Osteoblast (primary cell): Measurements from ENCODE around the gene MTG2. TPM values are rescaled to one million over a fixed set of nuclear protein-coding genes. Genes with fewer than 3 reads are reported as not detected.

ENCODE experiments used
- DNase-seq: peaks from one replicate; pipeline ENCODE4 v3.0.0; 2011; ENCODE audit warnings: low spot score, mixed read lengths; ENCODE audit not compliant: insufficient read length; ENCODE audit errors: missing footprints
- H2AFZ ChIP-seq: 2 replicates; pipeline ENCODE4 v1.6.0; 2011; ENCODE audit warnings: mild to moderate bottlenecking, low read length
- H3K27ac ChIP-seq: 2 replicates; pipeline ENCODE4 v1.5.1; 2011; ENCODE audit warnings: mild to moderate bottlenecking, low read depth, low read length, moderate library complexity
- H3K27me3 ChIP-seq: 2 replicates; pipeline ENCODE4 v1.6.0; 2012; ENCODE audit warnings: mild to moderate bottlenecking, control low read depth, inconsistent platforms, low read length, moderate library complexity; ENCODE audit not compliant: insufficient read depth
- H3K36me3 ChIP-seq: 2 replicates; pipeline ENCODE4 v1.5.1; 2011; ENCODE audit warnings: mild to moderate bottlenecking, low read length, control low read depth, moderate library complexity; ENCODE audit not compliant: insufficient read depth
- H3K4me1 ChIP-seq: 2 replicates; pipeline ENCODE4 v1.5.1; 2011; ENCODE audit warnings: mild to moderate bottlenecking, low read length, control low read depth, moderate library complexity; ENCODE audit not compliant: insufficient read depth
- H3K4me2 ChIP-seq: 2 replicates; pipeline ENCODE4 v1.6.0; 2011; ENCODE audit warnings: mild to moderate bottlenecking, low read length; ENCODE audit not compliant: insufficient read depth
- H3K4me3 ChIP-seq: fragments of 200-600 bp; sonication (generic); 3 replicates; pipeline ENCODE4 v1.5.1; 2012; ENCODE audit warnings: mild to moderate bottlenecking, low read length, inconsistent platforms; ENCODE audit not compliant: insufficient read depth
- H3K79me2 ChIP-seq: 2 replicates; pipeline ENCODE4 v1.6.0; 2012; ENCODE audit warnings: mild to moderate bottlenecking, low read length, control low read depth, inconsistent platforms; ENCODE audit not compliant: insufficient read depth
- H3K9me3 ChIP-seq: 2 replicates; pipeline ENCODE4 v1.5.1; 2011; ENCODE audit warnings: low read depth, low read length, control low read depth
- H4K20me1 ChIP-seq: 2 replicates; pipeline ENCODE4 v1.6.0; 2012; ENCODE audit warnings: mild to moderate bottlenecking, low read length, control low read depth; ENCODE audit not compliant: insufficient read depth
- CTCF ChIP-seq: IDR thresholded peaks from 2 replicates; pipeline ENCODE4 v1.5.1; 2011; ENCODE audit warnings: mild to moderate bottlenecking, low read depth, low read length, moderate library complexity; ENCODE audit errors: extremely low read depth
- total RNA-seq: library from RNA; depleted of rRNA; stranded (reverse); fragments of >200 nt; gene quantifications from 2 replicates; pipeline ENCODE4 v1.2.3, GENCODE V29; 2012

MTG2 gene
- total RNA-seq, 1 donor: 22.1 TPM

DNA sequence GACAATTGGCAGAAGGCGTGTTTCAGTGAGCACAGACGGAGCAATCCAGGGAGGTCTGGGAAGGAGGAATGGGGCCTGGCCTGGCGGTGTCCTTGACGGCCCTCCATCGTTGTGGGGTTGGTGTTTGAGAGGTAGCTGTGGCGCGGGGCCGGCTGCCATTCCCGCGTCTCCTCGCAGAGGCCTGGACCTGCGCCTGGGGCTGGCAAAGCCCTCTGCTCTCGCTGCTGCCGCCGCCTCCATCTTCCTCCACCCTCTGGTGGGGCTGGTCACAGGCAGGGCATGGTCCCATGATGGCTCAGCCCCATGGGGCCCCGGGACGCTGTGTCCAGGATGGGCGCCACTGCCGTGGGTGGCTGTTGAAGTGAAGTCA is 63.1 kb downstream of the MTG2 start:
- Histone ChIP-seq H3K27me3 (no peaks in the 10 kb centered on the region), H2AFZ (no peak overlapping the region), H3K4me1 (no peaks in the 10 kb centered on the region), H3K4me2 (no peak overlapping the region), H4K20me1 (peaks cover 83% of the 10 kb centered on the region), H3K27ac (no peak overlapping the region), H3K79me2 (peaks cover 91% of the 10 kb centered on the region), H3K4me3 (no peak overlapping the region), H3K9me3 (no peaks in the 10 kb centered on the region), H3K36me3 (peaks cover 18% of the 10 kb centered on the region)
- DNase-seq: no peak
- no peak for TF ChIP-seq CTCF

- Histone ChIP-seq H3K4me3 (no peak overlapping the region), H3K4me1 (no peaks in the 10 kb centered on the region), H3K4me2 (no peak overlapping the region), H4K20me1 (peaks cover 79% of the 10 kb centered on the region), H3K27me3 (no peaks in the 10 kb centered on the region), H3K27ac (no peak overlapping the region), H3K79me2 (peaks cover 85% of the 10 kb centered on the region), H3K9me3 (no peaks in the 10 kb centered on the region), H3K36me3 (peaks cover 14% of the 10 kb centered on the region), H2AFZ (no peak overlapping the region)
- no peak for TF ChIP-seq CTCF
- DNase-seq: peak; percentile 79
Measured at GRCh38 chr20:62246431-62246830, 63.6 kb downstream of the MTG2 start.

GRCh38 chr20:62246872-62247652 is 64.2 kb downstream of the MTG2 start:
- Histone ChIP-seq H3K4me2 (no peak overlapping the region), H3K9me3 (no peaks in the 10 kb centered on the region), H3K36me3 (peaks cover 9% of the 10 kb centered on the region), H3K79me2 (peaks cover 85% of the 10 kb centered on the region), H3K27ac (no peak overlapping the region), H3K27me3 (no peaks in the 10 kb centered on the region), H4K20me1 (peaks cover 75% of the 10 kb centered on the region), H3K4me1 (no peaks in the 10 kb centered on the region), H2AFZ (no peak overlapping the region), H3K4me3 (no peak overlapping the region)
- TF ChIP-seq CTCF: no peak
- DNase-seq: peak; percentile 86

- Histone ChIP-seq H3K27me3 (no peaks in the 10 kb centered on the region), H3K4me1 (no peaks in the 10 kb centered on the region), H3K4me2 (no peak overlapping the region), H3K36me3 (no peaks in the 10 kb centered on the region), H4K20me1 (peaks cover 74% of the 10 kb centered on the region), H3K4me3 (no peak overlapping the region), H2AFZ (no peak overlapping the region), H3K79me2 (peaks cover 84% of the 10 kb centered on the region), H3K27ac (no peak overlapping the region), H3K9me3 (no peaks in the 10 kb centered on the region)
- DNase-seq: no peak
- no peak for TF ChIP-seq CTCF
Measured at GRCh38 chr20:62248890-62249560, 66.2 kb downstream of the MTG2 start.
